ENCODE results near the gene PLXND1.

Gene PLXND1

GRCh38 chr3:129567176-129567705, 39.2 kb downstream of the PLXND1 start:
- no peak for TF ChIP-seq GATA3 (IDR thresholded peaks at IDR 0.05; ENCODE audit: low read depth, low read length)
- TF ChIP-seq GATA2 (IDR thresholded peaks at IDR 0.05; ENCODE audit: low read depth, low read length): no peak

DNA sequence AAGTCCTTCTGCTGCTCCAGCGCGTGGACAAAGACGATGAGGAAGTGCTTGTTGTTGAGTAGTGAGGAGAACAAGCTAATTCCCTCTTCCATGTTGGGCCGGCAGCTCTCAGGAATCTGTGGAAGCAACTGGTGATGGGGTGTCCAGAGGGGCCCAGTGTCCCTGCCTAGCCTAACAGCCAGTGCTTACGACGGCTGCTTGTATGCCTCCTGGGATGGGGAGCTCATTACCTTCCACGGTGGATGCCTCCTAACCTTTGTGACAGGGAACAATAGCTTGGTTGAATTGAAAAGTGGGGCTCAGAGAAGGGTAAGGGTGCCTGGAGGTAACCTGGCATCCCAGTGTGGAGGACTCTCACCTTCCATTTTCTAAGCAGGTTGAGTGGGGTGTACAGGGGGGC, 40.6 kb downstream of the PLXND1 start:
- TF ChIP-seq GATA2 (IDR thresholded peaks at IDR 0.05; ENCODE audit: low read depth, low read length) (no peak), GATA3 (IDR thresholded peaks at IDR 0.05; ENCODE audit: low read depth, low read length) (no peak)

- TF ChIP-seq GATA3 (IDR thresholded peaks at IDR 0.05; ENCODE audit: low read depth, low read length) (no peak), GATA2 (IDR thresholded peaks at IDR 0.05; ENCODE audit: low read depth, low read length) (no peak)
Measured at GRCh38 chr3:129564981-129565644, 41.4 kb downstream of the PLXND1 start.

DNA sequence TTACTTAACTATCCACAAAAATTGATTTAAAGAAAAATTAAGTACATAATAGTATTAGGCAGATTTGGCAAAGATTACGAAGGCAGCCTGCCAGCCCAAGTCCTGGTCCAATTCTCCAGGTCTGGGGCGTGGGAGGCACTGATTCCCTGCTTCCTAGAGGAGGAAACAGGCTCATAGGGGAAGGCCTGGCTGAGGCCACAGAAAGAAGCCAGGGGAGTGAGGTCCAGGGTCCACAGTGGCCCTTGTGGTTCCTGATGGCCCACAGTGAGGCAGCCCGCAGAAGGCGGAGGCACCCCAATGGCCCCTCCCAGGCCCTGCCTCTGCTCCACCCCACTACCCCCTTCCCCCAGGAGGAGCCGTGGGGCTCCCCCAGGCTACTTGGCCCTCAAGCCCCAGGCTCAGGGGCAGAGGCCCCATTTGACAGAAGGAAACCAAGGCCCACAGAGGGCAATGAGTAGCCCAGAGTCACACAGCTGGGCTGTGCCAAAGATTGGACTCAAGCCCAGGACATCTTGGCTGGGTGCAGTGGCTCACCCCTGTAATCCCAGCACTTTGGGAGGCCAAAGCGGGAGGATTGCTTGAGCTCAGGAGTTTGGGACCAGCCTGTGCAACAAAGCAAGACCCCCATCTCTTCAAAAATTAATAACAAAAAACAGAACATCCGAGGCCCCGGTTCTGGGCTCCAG, 42.5 kb downstream of the PLXND1 start:
- no peak for TF ChIP-seq GATA2 (IDR thresholded peaks at IDR 0.05; ENCODE audit: low read depth, low read length)
- TF ChIP-seq GATA3 (IDR thresholded peaks at IDR 0.05; ENCODE audit: low read depth, low read length): no peak

- TF ChIP-seq GATA2 (IDR thresholded peaks at IDR 0.05; ENCODE audit: low read depth, low read length): no peak
- TF ChIP-seq GATA3 (IDR thresholded peaks at IDR 0.05; ENCODE audit: low read depth, low read length): no peak
Measured at GRCh38 chr3:129563332-129563731, 43.1 kb downstream of the PLXND1 start.

DNA sequence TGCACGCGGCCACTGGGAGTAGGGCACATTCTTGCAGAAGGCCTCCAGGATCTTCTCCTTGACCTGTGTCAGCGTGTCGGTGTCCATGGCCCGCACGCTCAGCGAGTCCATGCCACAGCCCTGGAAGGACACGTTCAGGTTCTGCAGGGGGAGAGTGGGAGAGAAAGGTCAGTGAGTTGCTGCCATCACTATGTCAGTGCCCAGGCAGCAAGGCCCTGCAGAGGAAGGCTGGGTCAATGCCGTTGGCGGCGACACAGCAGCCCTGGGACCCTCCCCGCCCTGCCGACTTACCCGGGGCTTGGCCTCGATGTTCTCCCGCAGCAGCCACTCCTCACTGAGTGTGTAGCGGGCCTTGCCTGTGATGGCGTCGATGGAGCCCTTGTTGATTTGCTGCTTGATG, 43.7 kb downstream of the PLXND1 start:
- TF ChIP-seq GATA3 (IDR thresholded peaks at IDR 0.05; ENCODE audit: low read depth, low read length) (no peak), GATA2 (IDR thresholded peaks at IDR 0.05; ENCODE audit: low read depth, low read length) (no peak)

- TF ChIP-seq GATA2 (IDR thresholded peaks at IDR 0.05; ENCODE audit: low read depth, low read length): no peak
- TF ChIP-seq GATA3 (IDR thresholded peaks at IDR 0.05; ENCODE audit: low read depth, low read length): no peak
Measured at GRCh38 chr3:129561619-129562248, 44.7 kb downstream of the PLXND1 start.

GRCh38 chr3:129560911-129561594, 45.4 kb downstream of the PLXND1 start:
- no peak for TF ChIP-seq GATA2 (IDR thresholded peaks at IDR 0.05; ENCODE audit: low read depth, low read length)
- no peak for TF ChIP-seq GATA3 (IDR thresholded peaks at IDR 0.05; ENCODE audit: low read depth, low read length)

GRCh38 chr3:129560269-129560787, 46.1 kb downstream of the PLXND1 start:
- TF ChIP-seq GATA2 (IDR thresholded peaks at IDR 0.05; ENCODE audit: low read depth, low read length) (no peak), GATA3 (IDR thresholded peaks at IDR 0.05; ENCODE audit: low read depth, low read length) (no peak)

DNA sequence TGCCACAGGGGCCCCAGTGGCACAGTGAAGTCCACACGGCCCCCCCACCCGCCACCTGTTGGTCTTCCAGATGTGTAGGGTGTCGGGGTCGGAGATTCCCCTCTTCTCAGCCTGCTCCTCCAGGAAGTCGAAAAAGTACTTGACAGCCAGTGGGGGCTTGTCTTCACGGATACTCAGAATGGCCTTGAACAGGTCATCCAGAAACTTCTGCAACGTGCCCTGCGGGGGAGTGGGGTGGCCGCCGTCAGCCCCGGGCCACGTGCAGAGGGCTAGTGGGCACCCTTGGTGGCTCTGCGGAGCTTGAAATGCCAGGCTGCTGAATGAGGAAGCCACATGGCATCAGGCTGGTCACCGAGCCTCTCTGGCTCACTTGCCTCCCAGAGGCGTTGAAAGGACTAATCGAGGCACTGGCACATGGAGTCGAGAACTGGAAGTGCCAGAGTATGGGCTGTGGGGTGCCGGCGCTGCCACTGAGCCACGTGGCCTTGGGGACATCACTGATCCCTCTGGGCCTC, 46.9 kb downstream of the PLXND1 start:
- TF ChIP-seq GATA2 (IDR thresholded peaks at IDR 0.05; ENCODE audit: low read depth, low read length) (no peak), GATA3 (IDR thresholded peaks at IDR 0.05; ENCODE audit: low read depth, low read length) (no peak)

- TF ChIP-seq GATA2 (IDR thresholded peaks at IDR 0.05; ENCODE audit: low read depth, low read length) (no peak), GATA3 (IDR thresholded peaks at IDR 0.05; ENCODE audit: low read depth, low read length) (no peak)
Measured at GRCh38 chr3:129558772-129559564, 47.5 kb downstream of the PLXND1 start.

DNA sequence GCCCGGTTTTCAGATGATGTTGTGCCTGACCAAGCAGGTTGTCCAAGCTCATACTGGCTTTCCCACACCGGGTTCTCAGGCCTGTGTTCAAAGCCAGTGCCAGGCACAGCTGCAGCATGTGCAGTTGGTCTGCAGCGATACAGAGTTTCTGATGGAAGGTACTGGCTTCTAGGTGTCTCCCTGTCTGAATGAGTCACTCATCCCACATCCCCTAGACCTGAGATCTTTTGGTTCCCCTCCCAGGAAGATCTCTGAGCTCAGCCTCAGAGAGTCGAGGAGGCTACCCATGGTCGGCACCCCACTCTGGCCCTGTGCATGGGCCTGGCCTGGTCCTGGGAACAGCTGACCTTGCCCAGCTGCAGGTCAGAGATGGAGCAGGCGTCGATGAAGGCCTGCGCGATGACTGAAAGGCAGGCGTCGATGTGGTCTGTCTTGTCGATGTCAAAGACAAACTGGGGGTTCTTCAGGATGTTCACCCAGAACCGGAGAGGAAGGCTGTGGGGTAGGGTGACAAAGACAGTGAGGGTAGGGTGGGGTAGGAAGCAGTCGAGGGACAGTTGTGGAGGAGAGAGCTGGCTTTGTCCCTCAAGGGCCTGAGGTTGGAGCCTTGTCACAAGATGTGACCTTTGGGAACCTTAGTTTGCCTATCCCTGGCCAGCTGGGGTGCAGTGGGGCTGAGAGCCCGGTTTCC, 48.2 kb downstream of the PLXND1 start:
- TF ChIP-seq GATA2 (IDR thresholded peaks at IDR 0.05; ENCODE audit: low read depth, low read length) (no peak), GATA3 (IDR thresholded peaks at IDR 0.05; ENCODE audit: low read depth, low read length) (no peak)
